Stimulated activated CD4-positive, alpha-beta T cell treated with anti-CD3 and anti-CD28 coated beads, Interleukin-2, amount 100 ng/mL, for 24 hours (primary cell): Measurements from ENCODE around the gene SURF1.
"Not testable (repeated sequence)": the region's sequence is repeated elsewhere in the genome, so short reads cannot be mapped to it uniquely, and the experiment has no call there.

Experiments used
- DNase-seq, 2 donors: peaks; one replicate each; pipeline ENCODE4 v3.0.0-alpha.2; 2020

SURF1 gene

DNA sequence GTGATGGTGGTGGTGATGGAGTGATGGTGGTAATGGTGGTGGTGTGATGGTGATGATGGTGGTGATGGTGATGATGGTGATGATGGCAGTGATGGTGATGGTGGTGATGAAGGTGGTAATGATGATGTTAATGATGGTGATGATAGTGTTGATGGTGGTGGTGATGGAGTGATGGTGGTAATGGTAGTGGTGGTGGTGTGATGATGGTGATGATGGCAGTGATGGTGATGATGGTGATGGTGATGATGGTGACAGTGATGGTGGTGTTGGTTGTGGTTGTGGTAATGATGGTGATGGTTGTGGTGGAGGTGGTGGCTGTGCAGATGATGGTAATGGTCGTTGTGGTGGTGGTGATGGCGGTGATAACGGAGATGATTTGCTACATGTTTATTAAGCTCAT, 27.2 kb upstream of the SURF1 start:
- no peak for DNase-seq

DNA sequence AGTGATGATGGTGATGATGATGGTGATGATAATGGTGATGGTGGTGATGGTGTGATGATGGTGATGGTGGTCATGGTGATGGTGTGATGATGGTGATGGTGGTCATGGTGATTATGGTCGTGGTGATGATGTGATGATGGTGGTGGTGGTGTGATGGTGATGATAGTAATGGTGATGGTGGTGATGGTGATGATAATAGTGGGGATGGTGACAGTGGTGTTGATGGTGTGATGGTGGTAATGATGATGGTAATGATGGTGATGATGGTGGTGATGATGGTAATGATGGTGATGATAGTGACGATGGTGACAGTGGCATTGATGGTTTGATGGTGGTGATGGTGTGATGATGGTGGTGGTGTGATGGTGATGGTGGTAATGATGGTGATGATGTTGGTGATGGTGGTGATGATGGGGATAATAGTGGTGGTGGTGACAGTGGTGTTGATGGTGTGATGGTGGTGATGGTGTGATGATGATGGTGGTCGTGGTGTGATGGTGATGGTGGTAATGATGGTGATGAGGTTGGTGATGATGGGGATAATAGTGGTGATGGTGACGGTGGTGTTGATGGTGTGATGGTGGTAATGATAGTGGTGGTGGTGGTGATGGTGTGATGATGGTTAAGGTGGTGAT, 26.3 kb upstream of the SURF1 start:
- no peak for DNase-seq

DNA sequence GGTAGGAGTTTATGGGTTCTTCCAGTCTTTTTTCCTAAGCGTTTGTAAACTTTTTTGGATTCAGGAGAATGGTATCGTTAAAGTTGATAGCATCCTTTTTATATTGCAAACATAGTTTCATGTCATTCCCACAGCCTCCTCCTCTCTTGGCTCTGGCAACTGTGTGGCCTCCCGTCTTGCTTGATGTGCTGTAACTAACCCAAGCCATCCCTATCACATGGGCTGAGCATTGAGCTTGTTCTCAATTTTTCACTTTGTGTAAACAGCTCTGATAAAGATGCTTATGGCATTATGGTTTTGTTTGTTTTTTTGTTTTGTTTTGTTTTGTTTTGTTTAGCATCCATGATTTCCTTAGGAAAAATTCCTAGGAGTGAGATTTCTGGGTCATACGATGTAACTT, 24.4 kb upstream of the SURF1 start:
- no peak for DNase-seq

DNA sequence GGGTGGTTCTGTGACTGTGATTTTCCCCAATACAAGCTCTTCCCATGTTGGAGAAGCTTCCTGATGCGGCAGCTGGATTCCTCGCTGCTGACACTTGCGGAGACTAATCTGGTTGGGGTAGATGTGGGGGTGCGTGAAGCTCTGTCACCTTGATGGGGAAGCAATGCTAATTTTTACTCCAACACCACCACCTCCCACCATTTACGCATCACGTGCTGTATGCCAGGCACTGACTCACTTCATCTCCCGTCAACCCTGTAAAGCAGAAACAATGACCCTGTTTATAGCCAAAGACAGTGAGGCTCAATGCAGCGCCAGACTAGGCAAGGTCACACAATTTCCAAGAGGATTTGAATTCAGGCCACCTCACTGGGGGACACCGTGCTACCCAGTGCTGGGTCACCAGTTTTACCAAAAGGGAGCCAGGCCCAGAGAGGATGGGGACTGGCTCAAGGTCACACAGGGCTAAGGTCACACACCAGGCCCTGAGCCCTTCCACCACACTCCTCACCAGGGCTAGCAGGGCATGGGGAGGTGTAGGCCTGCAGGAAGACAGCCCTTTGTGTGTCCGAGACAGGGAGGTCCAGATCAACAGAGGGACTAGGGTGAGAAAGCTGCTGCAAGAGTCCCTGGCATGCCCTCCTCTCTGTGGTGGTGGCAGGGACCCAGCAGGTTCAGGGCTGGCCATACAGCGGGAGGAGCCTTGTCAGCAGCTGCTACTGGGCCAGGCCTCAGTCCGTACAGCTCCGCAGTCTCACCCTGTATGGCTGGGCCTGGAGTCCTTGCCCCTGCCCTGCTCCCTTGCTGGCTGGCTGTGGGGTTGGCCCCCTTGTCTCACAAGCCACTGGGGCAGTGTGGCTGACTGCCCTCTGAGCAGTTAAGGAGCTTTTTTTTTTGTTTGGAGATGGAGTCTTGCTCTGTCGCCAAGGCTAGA, 23.1 kb upstream of the SURF1 start:
- DNase-seq: no peak

DNA sequence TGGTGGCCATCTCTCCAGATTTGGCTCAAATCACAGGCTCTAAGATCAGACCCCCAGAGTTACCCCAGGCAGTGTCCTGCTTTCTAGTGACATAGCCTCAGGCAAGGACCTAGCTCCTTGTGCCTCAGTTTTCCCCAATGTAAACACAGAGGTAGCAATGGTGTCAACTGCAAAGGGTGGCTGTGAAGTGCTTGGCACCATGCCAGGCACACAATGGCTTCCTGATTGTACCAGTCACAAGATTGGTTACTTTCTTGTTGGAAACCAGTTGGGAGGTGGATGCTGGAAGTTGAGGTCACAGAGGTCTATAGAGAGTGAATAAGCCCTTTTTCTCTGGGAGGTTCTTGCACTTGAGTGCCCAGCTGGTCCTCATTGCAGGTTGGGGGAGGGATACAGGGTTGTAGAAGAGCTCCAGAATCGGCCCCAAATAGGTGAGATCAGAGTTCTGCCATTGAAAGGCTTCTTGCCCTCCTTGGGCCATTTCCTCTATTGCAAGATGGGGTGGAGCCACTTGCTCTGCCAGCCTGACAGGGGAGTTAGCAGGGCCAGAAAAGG, 22.2 kb upstream of the SURF1 start:
- DNase-seq: no peak

DNA sequence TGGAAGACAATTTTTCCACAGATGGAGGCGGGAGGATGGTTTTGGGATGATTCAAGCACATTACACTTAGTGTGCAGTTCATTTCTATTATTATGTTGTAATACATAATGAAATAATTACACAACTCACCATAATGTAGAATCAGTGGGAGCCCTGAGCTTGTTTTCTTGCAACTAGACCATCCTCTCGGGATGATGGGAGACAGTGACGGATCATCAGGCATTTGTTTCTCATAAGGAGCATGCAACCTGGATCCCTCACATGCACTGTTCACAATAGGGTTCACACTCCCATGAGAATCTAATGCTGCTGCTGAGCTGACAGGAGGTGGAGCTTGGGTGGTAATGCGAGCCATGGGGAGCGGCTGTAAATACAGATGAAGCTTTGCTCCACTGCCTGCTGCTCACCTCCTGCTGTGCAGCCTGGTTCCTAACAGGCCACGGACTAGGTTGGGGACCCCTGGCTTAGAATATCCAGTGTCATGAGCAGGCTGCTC, 21.5 kb upstream of the SURF1 start:
- DNase-seq: no peak

DNA sequence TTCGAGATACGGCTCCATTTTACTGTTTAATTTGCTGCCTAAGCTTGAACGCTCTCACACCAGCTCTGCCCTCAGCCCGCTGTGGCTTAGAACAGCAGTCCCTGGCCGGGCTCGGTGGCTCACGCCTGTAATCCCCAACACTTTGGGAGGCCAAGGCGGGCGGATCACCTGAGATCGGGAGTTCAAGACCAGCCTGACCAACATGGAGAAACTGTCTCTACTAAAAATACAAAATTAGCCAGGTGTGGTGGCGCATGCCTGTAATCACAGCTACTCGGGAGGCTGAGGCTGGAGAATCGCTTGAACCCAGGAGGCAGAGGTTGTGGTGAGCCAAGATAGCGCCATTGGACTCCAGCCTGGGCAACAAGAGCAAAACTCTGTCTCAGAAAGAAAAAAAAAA, 21.0 kb upstream of the SURF1 start:
- DNase-seq: not testable (repeated sequence)

DNA sequence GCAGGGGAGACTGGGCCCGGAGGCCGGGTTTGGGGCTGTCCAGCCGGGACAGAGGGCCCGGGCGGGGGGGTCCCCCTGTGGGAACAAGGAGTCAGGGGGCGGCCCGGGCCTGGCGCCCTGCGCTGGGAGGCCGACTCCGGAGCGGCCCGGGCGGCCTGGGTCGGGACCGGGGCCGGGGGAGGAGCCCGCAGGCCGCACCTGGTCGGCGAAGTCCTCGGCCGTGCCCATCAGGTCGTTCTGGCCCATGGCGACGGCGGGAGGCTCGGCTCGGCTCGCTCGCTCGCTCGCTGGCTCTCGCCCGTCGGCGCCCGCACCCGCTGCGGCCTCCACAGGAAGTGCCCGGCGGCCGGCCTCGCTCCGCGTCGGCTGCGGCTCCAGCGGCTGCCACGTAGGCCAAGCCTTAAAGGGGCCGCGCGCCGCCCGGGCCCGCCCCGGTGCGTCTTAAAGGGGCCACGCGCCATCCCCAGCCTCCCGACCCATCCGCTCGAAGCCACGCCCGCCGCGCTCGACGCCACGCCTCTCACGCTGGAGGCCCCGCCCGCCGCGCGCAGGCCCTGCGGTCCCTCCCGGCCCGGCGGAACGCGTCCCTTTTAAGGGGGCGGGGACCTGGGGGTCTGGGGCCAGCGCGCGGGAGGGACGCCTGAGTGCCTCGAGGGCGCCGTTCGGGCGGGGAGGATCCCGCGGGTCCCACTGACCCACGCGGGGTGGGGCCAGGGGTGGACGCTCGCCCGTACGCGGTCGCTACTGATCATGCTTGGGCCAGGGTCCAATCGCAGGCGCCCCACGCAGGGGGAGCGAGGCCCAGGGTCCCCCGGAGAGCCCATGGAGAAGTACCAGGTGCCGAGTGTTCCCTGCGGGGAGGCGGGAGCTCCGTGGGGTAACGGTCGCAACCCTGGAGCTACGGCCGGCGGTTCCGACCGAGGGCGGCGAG, 19.7 kb upstream of the SURF1 start, which contains the start of the genes STKLD1 and SURF4:
STKLD1 (plus strand) TSS at position 643 of the 931 bp plus-strand sequence; CDS start at position 751, 108 bp downstream.
SURF4 (minus strand) TSS at position 337 of the 931 bp plus-strand sequence; CDS start at position 246, 91 bp downstream.
- DNase-seq: peak; percentile 96 to 98

DNA sequence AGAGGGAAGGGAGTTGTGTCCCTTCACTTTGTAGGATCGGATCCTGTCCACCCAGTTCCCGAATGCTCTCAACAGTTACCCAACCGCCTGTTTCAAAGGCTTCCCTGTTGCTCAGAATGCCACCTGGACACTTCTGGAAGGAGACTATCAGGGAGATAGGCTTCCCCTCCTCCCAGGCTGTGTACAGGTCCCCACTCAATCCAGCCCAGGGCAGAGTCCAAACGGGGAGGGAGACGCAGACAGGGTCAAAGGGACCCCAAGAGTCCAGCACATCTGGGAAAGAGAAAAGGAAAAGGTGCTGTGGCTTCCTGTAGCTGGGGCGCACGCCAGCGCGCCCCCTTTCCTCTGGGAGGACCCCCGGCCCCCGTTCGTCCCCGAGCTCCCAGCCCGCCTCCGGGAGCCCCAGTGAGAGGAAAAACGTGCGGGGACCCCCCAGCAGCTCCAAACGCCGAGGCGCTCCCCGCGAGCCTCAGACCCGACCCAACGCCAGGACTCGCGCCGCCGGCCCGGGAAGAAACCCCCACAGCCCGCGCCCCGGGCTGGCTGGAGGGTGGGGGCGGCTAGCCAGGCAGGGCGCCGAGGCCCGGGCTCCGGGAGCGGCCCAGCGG, 18.9 kb upstream of the SURF1 start:
- peak in 1 of 2 donors; percentile 28 for DNase-seq

DNA sequence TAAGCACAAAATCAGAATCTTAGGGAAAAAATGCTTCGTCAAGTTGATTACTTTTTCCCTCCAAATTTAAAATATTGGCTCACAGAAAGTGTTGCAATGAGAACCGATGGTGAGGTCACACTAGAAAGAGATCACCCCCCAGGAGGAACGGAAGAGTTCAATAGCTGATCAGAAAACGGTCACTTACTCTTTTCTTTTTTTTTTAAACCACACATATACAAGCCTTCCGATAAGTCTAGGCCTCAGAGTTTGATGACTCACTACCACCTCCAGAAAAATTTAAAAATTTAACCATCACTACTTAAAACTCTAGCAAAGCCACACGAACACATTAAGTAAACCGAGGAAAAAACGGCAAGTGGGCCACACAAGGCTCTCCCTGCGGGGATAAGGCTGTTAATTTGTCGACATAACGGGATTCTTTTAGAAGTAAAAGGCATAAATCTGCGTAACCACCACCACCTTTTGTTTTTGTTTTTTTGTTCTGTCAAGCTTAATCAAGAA, 18.4 kb upstream of the SURF1 start:
- DNase-seq: no peak

DNA sequence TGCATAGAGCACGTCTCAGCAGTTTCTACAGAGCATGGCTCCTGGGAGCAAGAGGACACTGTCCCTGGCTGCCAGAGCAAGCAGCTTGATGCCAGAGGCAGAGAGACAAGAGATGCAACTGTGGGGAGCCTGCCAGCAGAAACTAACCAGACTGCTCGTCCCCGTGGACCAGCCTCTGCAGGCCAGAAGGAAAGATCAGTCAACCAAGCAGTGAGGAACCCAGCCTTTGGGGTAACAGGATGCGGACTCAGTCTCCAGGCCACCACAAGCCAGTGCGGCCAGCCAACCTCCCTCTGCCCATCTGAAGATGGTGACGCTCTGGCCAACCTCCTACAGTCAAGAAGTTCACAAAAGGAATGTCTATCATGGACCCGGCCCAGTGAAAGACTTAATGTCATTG, 15.9 kb upstream of the SURF1 start:
- no peak for DNase-seq

DNA sequence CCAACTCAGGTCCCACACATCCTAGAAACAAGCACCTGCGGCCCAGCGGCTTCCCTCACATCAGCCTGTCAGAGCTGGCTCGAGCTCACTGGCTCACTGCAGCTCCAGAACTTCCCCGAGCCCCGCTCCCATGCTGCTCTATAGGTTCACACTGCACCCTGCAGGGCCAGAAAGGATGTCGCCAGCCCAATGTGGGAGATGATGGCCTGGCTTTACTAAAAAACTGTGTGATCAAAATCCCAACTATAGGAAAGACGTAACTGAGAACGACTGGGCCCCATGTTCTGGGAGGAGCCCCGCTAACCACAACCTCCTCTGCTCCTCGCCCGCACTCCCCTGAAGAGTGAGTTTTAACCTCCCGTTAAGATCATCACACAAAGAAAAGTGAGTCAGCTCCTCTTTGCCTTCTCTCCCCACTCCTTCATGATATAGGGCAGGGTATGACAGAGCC, 15.0 kb upstream of the SURF1 start:
- peak; percentile 79 to 82 for DNase-seq

DNA sequence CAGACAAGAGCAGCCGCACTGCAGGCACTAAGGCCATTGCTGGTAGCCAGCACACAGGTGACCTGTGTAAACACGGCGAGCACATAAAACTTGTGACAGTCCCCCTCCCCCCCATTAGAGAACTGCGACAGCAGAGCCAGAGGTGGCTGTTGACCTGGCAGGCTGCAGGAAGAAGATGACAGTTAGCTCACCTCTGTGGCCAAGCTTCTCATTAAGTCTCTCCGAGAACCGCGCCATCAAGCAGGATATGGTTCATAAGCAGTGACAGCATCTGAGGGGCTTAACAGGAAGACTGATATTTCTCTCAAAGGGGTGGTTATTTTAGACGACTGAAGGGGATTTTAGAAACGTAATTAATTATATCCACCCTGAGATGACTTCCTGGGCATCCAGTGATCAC, 14.4 kb upstream of the SURF1 start:
- DNase-seq: no peak

DNA sequence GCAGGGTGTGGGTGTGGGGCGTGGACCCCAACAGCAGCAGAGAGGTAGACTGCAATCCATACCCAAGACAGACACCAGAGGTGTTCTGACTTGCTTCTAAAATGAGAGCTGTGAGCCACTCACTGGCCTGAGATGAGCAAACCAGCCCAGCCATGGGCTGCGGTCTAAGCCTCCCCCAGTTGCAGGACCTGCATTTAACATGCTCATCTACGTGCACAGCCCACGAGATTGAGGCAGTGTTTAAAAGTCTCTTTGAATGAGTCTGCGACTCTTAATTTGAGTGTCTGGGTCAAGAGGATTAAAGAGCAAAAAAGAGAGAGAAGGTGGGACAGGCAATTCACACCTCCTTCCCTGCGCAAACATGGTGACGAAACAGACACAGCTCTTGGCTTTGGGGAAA, 13.6 kb upstream of the SURF1 start:
- peak in 1 of 2 donors; percentile 49 for DNase-seq

DNA sequence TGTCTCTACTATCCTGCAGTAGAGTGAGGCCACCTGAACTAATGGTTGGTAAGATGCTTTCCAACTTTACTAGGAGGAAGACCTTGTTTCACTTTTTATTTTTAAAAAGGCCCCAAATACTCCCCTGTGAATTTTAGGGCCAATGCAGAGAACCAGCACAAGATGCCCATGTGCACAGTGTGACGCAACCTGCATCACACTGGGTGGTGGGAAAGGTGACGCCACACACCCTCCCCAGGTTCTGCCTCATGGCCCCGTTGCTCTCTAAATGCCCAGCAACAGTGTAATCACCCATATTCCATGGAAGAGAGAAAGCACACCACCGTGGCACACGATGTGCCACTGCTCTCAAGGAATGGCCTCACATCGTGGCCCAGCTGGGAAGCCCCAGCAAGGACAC, 13.1 kb upstream of the SURF1 start:
- DNase-seq: no peak

DNA sequence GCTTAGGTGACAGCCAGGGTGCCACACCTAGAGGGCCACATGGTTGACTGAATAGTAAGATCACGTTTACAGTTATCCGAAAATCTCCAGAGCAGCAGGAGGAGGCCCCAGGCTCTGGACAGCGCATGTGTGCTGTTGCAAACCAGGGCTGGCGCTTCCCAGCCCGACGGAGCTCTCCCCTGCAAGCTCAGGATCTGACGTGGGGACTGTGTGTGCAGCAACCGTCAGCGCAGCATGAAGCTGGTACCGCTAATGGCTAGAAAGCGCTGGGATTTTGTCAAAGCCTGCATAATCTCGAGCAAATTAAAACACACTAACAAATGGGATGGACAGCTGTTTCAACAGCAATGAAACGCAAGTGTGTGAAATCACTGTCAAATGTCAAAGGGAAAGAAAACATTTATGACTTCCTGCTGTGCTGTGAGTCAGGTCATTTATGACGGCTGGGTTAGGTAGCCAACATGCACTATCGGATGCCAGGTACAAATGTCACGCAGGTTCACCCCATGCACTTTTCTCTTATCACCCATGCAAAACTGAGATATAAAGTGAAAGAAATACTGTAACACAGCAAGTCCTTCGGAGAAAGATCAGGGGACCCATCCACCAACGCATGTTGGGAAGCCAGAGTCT, 12.1 kb upstream of the SURF1 start:
- no peak for DNase-seq

DNA sequence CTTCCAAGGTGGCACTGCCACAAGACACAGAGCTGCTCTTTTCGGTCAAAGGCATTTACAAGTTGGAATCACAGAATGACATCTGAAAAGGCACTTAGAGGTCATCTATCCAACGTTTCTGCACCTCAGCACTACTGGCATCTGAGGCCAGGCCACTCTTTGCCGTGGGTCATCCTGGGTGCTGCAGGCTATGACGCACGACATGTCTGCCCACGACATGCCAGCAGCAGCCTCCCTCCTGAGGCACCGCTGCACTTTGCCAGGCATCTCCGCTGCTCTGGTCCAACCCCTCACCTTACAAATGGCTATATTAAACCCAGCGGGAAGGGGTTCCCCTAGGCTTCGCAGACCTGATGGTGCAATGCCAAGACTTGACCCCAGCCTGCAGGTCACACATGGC, 11.5 kb upstream of the SURF1 start:
- DNase-seq: no peak

DNA sequence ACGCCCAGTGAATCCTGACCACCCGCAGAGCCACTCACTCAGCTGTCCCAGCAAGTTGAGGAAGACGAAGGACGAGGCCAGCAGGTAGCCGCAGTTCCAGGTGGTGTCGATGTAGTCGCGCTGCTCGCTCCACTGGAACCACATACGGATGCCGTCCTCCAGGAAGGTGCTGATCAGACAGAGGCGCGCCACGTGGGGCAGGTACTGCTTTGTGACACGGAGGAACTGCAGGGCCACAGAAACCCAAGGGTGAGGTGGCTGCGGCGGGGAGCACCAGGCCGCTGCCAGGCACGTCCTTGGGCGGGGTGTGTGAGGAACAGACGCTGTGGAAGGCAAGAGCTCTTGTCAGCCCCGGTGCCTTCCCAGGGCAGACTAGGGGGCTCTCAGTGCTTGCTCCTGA, 10.9 kb upstream of the SURF1 start:
- DNase-seq: no peak

DNA sequence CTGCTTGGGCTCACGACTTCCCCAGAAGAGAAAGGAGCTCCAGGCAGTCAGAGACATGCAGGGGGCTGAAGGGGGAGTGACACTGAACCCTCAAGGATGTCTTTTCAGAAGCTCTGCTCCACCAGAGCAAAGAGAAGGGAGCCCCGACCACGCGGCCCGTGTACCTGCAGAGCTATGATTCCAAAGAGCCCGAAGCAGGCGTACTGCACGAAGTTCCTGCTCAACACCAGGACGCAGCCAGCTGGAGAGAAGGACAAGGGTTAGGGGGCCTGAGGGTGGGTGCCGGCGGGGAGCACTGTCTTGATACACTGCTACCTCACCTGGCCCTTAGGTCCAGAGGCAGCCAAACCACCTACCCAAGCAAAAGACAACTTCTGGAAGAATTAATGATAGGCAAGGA, 10.1 kb upstream of the SURF1 start:
- DNase-seq: no peak

DNA sequence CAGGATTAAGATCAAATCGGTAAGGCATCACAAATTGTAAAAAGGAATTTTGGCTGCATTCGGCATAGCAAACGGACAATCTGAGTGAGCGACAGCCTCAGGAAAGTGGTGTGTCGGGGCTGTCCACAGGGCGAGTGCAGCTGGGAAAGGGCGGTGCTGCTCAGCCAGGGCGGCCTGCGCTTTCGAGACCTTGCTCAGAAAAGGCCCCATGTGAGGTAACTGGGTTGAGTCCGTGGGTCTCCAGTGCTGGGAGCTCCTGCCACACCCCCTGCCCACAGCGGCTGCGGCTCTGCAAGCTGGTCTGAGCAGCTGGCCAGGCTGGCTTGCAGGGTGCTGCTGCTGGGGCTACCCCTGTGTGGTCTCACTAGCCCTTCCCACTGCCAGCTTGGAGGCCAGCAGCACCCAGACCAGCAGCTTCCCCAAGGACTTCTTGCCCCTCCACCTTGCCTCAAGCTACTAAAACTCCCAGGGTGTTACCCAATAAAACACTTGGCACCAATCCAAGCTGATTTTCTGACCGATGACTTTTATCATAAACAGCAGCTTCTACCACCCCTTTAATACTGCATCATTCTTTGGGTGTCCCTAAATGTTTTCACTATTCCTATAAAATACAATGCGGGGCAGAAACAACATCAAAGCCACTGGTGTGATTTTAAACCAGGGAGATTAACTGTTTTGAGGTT, 6.2 kb upstream of the SURF1 start:
- no peak for DNase-seq
